HUES48 (cell line): ENCODE data around the gene PTTG1IP2.

Experiments used
- H3K27ac ChIP-seq: one replicate; pipeline ENCODE4 v1.7.0; 2013; ENCODE audit warnings: low read depth, low read length, inconsistent platforms
- H3K27me3 ChIP-seq: 2 replicates; pipeline ENCODE4 v1.6.1; 2013; ENCODE audit warnings: mild to moderate bottlenecking, low read length; ENCODE audit not compliant: control insufficient read depth, insufficient read depth
- H3K36me3 ChIP-seq: 2 replicates; pipeline ENCODE4 v1.6.1; 2013; ENCODE audit warnings: low read length; ENCODE audit not compliant: control insufficient read depth, insufficient read depth
- H3K4me1 ChIP-seq: 2 replicates; pipeline ENCODE4 v1.6.1; 2013; ENCODE audit warnings: mild to moderate bottlenecking, low read length; ENCODE audit not compliant: control insufficient read depth, insufficient read depth
- H3K4me3 ChIP-seq: 2 replicates; pipeline ENCODE4 v1.5.1; 2013; ENCODE audit warnings: mild to moderate bottlenecking, low read depth, low read length
- H3K9ac ChIP-seq: 2 replicates; pipeline ENCODE4 v1.6.1; 2013; ENCODE audit warnings: mild to moderate bottlenecking, low read depth, low read length, moderate library complexity
- H3K9me3 ChIP-seq: 2 replicates; pipeline ENCODE4 v1.6.1; 2013; ENCODE audit warnings: low read length; ENCODE audit not compliant: control insufficient read depth, insufficient read depth

Gene PTTG1IP2

DNA sequence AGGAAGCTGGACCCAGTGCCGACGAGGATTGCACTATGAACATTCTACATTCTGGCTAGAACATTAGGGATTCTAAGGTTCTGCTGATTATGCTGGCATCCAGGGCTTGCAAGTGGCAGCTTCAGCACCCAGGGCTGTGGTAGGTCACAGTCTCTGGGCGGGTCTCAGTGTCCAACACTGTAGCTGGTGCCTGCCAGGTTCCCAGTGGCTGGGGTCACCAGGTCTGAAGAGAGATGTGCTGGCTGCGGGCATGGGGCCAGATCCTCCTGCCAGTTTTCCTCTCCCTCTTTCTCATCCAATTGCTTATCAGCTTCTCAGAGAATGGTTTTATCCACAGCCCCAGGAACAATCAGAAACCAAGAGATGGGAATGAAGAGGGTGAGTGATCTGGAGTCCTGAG lies at the start of gene PTTG1IP2:
Gene PTTG1IP2, plus strand, starts transcription at position 86 of the 400 bp plus-strand sequence. Its CDS starts 148 bp downstream, at position 234.
- Histone ChIP-seq H3K9ac (no peak within 1 kb of the TSS), H3K4me1 (no peaks in the 10 kb centered on the region), H3K27ac (no peak within 1 kb of the TSS), H3K4me3 (no peak within 1 kb of the TSS), H3K36me3 (no peaks in the 10 kb centered on the region), H3K9me3 (peaks cover 5% of the 10 kb centered on the region; the same call in 1 of the 2 replicates), H3K27me3 (no peaks in the 10 kb centered on the region)

DNA sequence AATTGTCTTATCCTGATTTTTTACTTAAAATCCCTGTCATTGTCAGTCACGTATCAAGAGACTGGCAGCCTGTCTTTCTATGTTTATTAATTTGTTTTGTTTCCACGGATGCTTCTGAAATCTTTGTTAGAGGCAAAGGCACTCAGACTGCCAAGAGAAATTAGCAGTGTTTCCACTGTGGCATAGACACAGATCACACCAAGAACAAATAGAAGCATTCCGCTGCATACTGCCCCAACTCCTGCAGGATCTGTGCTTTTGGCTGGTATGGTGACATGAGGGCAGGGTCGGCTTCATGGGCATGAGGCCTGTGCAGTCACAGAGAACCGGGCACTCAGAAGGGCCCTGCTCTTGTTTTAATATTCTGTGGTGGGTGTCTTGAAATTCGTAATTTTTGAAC lies 47.8 kb upstream of the PTTG1IP2 start:
- Histone ChIP-seq H3K36me3 (no peaks in the 10 kb centered on the region), H3K9ac (no peak overlapping the region), H3K27me3 (no peaks in the 10 kb centered on the region), H3K9me3 (0 out of 2 replicates have a peak, but pooled peaks cover 6% of the 10 kb centered on the region), H3K4me3 (no peak overlapping the region), H3K4me1 (no peaks in the 10 kb centered on the region), H3K27ac (no peak overlapping the region)

DNA sequence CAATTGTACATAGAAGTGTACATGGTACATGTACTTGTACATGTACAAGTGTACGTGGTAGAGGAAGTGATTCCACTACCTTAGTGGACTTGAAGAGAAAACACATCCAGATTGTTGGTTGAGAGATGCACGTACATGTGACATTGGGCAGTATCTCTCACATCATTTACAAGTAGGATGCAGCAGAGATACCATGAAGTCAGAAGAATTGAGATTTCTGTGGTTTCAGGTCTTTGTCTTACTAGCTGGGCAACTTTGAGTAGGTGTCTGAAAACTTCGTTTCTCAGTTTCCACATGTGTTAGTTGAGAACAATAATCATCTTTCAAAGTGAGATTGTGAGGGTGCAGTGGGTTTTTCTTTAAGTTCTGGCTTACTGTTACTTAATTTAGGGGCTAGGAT lies 44.7 kb upstream of the PTTG1IP2 start:
- H3K27me3 ChIP-seq = no peaks in the 10 kb centered on the region
- no peak overlapping the region for H3K9ac ChIP-seq
- no peak overlapping the region for H3K27ac ChIP-seq
- H3K4me1 ChIP-seq = no peaks in the 10 kb centered on the region
- H3K4me3 ChIP-seq = no peak overlapping the region
- H3K9me3 ChIP-seq = 0 out of 2 replicates have a peak, but pooled peaks cover 6% of the 10 kb centered on the region
- no peaks in the 10 kb centered on the region for H3K36me3 ChIP-seq

DNA sequence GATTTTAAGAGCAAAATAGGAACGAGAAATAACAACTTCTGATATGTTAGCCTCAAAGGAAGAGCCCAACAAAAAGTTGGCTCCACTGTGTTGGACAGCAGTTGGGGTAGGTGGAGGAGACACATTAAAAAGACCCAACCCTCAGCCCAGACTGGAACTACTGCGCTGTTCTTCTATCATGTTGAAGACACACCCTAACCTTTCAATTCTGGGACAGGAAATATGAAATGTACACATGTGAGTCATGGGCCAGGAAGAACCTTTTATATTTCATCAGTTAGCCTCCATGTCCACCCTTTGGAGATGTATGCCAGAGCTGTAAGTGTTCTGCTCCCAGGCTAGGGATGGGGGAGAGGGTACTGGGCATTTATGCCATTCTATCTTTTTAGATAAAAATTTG lies 44.1 kb upstream of the PTTG1IP2 start:
- Histone ChIP-seq H3K4me1 (no peaks in the 10 kb centered on the region), H3K36me3 (no peaks in the 10 kb centered on the region), H3K9ac (no peak overlapping the region), H3K27me3 (no peaks in the 10 kb centered on the region), H3K4me3 (no peak overlapping the region), H3K27ac (no peak overlapping the region), H3K9me3 (0 out of 2 replicates have a peak, but pooled peaks cover 6% of the 10 kb centered on the region)

DNA sequence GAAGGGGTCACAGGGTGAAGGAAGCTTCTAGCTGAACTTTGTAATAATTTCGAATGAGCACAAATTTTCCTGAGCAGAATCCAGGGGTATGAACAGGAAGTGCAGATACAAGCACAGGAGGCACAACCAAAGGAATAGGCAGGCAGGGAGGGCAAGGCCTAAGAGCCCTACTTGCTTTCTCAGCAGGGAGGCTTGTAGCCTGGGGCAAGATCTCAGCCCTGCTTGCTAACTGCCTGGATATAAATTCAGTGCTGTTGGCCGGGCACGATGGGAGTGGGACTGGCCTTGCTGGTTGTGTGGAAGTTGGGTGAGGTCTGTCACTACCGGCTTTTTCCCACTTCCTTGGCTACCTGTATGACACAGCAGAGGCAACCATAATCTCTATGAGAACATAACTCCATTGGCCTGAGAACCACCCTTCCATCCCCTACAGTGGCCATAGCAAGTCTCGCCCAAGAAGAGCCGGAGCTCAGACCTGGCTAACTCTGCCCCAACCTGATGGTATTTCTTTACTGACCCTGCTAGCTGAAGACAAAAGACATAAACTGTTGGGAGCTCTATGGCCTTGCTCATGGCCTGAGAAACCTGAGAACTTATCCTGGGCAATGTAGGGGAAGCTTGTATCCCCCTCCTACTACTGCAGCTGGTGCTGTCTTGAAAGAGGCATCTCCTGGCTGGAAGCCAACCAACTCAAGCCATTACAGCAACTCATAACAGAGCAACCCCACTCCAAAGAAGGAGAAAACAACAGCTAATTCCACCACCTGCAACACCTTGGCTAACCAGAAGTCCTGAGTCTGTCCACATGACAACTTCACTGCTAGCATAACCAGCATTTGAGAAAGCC lies 38.6 kb upstream of the PTTG1IP2 start:
- H3K4me1 ChIP-seq = no peaks in the 10 kb centered on the region
- H3K9me3 ChIP-seq = peaks cover 15% of the 10 kb centered on the region
- H3K36me3 ChIP-seq = no peaks in the 10 kb centered on the region
- no peak overlapping the region for H3K9ac ChIP-seq
- H3K4me3 ChIP-seq = no peak overlapping the region
- H3K27ac ChIP-seq = no peak overlapping the region
- no peaks in the 10 kb centered on the region for H3K27me3 ChIP-seq

DNA sequence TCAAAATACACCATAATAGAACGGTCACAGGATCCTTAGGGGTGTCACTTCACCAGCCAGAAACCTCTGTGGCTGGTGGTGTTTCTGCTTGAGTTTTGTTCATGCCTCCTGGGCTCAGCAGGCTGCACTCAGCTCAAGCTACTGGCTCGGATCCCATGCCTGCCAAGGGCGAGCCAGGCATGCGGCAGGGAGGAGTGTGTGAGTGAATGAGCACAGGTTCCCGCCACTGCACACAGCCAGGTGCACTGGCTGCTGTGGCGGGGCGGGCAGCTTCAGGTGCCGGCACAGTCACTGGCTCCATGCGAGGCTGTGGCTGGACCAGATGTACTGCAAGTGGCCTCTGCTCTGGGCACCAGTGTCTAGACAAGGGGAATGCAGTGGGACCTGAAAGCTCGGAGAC lies 36.7 kb upstream of the PTTG1IP2 start:
- Histone ChIP-seq H3K27me3 (no peaks in the 10 kb centered on the region), H3K4me3 (no peak overlapping the region), H3K27ac (no peak overlapping the region), H3K4me1 (no peaks in the 10 kb centered on the region), H3K9me3 (peaks cover 15% of the 10 kb centered on the region), H3K36me3 (no peaks in the 10 kb centered on the region), H3K9ac (no peak overlapping the region)

DNA sequence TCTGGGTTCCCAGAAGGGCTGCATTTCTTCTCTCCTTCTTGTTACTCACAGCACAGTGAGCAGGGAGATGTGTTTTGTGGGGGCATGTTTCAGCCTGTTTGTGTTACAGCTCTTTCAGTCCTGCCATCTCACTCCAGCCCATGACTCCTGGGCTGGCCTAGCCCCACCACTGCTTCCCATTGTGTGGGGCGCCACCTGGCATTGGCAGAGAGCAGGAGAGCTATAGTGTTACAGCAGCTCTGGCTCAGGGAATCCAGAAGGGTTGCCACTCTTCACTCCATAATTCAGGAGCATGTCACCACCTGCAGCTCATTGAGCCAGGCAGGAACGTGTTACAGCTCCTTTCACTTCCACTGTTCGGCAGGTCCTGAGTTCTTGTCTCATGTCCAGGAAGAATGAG lies 36.2 kb upstream of the PTTG1IP2 start:
- Histone ChIP-seq H3K9me3 (peaks cover 15% of the 10 kb centered on the region), H3K27me3 (no peaks in the 10 kb centered on the region), H3K9ac (no peak overlapping the region), H3K36me3 (no peaks in the 10 kb centered on the region), H3K4me1 (no peaks in the 10 kb centered on the region), H3K27ac (no peak overlapping the region), H3K4me3 (no peak overlapping the region)

DNA sequence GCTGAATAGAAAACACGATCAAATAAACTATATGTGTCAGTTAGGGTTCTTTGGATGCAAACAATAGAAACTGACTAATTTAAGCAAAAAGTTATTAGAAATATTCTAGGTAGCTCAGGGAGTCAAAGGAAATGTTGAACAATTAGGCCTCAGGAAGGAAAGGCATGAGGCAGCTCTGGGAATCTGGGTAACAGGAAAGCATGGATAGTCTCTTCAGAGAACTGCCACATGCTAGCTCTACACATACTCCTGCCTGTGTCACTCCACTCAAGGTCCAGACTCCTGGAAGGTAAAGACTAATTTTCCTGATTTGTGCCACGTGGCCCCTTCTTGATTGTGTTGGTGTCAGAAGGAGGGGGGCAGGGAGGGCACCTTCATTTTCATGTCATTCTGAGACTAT lies 23.8 kb upstream of the PTTG1IP2 start:
- Histone ChIP-seq H3K4me3 (no peak overlapping the region), H3K9me3 (no peaks in the 10 kb centered on the region), H3K4me1 (no peaks in the 10 kb centered on the region), H3K36me3 (no peaks in the 10 kb centered on the region), H3K27me3 (no peaks in the 10 kb centered on the region), H3K27ac (no peak overlapping the region), H3K9ac (no peak overlapping the region)

DNA sequence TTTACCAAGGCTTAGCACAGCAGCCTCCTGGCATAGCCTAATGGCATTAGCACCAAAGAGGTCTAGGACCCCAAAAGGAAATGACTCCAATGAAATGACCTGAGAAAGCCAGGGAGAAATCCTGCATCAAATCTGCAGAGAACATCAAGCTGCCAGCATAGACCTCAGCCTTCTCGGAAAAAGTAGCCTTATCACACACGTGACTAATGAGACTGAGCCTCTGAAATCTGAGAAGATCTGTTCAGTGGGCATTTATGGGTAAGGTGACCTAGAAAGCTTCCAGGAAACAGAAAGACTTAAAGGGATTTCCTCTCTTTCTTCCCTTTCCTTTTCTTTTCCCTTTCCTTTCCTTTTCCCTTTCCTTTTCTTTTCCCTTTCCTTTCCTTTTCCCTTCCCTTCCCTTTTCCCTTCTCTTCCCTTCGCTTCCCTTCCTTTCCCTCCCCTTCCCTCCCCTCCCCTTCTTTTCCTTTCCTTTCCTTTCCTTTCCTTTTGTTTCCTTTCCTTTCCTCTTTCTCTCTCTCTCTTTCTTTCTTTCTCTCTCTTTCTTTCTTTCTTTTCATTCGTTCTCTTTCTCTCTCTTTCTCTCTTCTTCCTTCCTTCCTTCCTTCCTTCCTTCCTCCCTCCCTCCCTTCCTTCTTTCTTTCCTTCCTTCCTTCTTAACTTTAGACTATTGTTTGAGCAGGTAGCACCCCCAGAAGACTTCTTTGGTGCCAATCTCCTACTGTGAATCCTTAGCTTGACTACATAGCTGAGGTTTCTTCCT lies 23.1 kb upstream of the PTTG1IP2 start:
- H3K9ac ChIP-seq = no peak overlapping the region
- H3K27ac ChIP-seq = no peak overlapping the region
- H3K27me3 ChIP-seq = no peaks in the 10 kb centered on the region
- no peak overlapping the region for H3K4me3 ChIP-seq
- no peaks in the 10 kb centered on the region for H3K36me3 ChIP-seq
- no peaks in the 10 kb centered on the region for H3K9me3 ChIP-seq
- no peaks in the 10 kb centered on the region for H3K4me1 ChIP-seq

DNA sequence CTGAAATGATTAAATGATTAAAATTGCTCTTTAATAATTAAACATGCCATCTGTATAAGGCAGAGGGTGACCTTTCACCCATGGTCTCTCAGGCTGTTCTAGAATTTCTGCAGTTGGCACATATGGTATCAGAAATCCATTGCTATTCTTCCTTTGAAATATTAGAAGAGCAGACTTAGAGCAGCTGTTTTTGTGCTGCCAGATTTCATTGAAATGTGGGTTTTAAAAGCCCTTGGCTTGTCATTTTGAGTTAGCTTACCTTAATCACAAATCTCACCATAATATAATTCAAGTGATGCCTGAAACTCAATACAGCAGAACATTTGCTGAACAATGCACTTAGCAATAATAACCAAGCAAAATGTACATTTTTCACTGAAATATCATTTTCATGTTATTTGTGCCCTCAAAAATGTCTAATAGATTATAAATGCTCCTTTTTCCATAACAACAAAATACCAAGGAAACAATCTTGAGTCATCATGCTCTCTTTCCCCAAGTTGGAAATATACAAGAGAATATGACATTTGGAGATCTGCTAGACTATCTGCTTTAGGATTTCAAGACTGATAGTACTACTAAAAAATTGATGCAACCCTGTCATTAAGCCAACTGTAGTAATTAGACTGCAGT lies 16.1 kb upstream of the PTTG1IP2 start:
- H3K4me3 ChIP-seq = no peak overlapping the region
- no peaks in the 10 kb centered on the region for H3K27me3 ChIP-seq
- H3K4me1 ChIP-seq = peaks cover 4% of the 10 kb centered on the region
- no peaks in the 10 kb centered on the region for H3K9me3 ChIP-seq
- H3K9ac ChIP-seq = no peak overlapping the region
- H3K27ac ChIP-seq = no peak overlapping the region
- H3K36me3 ChIP-seq = no peaks in the 10 kb centered on the region

DNA sequence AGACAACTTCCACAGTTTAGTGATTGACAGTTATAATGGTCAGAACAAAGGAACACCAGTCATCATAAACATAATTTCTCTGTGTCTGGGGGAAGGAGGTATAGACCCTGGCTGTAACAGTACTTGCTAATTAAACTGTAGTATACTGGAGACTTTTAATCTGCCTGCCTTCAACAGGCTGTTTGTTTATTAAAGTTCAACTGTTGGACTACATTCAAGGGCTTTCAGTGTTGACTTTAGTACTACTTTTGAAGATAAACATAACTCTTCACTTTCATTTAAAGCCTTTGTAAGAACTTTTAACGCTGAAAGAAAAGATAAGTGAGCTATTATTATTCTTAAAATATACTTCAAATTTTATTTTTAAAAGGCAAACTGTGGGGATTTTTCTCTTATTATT lies 15.5 kb upstream of the PTTG1IP2 start:
- Histone ChIP-seq H3K36me3 (no peaks in the 10 kb centered on the region), H3K4me1 (peaks cover 4% of the 10 kb centered on the region), H3K9me3 (no peaks in the 10 kb centered on the region), H3K4me3 (no peak overlapping the region), H3K27ac (no peak overlapping the region), H3K9ac (no peak overlapping the region), H3K27me3 (no peaks in the 10 kb centered on the region)
